Pancreas (tissue), 10 donors: ENCODE results near the gene UPB1. TPM values are rescaled to one million over a fixed set of nuclear protein-coding genes. Genes with fewer than 3 reads are reported as not detected.

Experiments used
- ATAC-seq, 4 donors: fragments of 200-7000 bp; cut with Tn5 transposase; one replicate each; pipeline versions ENCODE4 v1.8.0 to v1.9.1; 2020; ENCODE audit warnings: mild to moderate bottlenecking in 4 of 4, moderate library complexity in 4 of 4
- DNase-seq, 6 donors: peaks; one replicate each; pipeline ENCODE4 v3.0.0-alpha.2; 2020
- FAIRE-seq: peaks from 2 replicates; lab custom pipeline; 2012; peaks lifted over from hg19 to GRCh38; lab: Jason Lieb, UNC
- H3K27ac ChIP-seq, 4 donors: fragments of 200-600 bp; sonication (generic); 1 replicate in 3 of 4; 2 replicates in 1 of 4; pipeline versions ENCODE4 v1.5.0 to v1.8.0; 2020
- H3K27me3 ChIP-seq, 4 donors: fragments of 200-600 bp; one replicate each; pipeline ENCODE4 v1.8.0; 2021
- H3K36me3 ChIP-seq, 3 donors: fragments of 200-600 bp; sonication (generic) in 1 of 3; one replicate each; pipeline versions ENCODE4 v1.5.0 to v1.8.0; 2020 to 2021
- H3K4me1 ChIP-seq, 3 donors: fragments of 200-600 bp; one replicate each; pipeline ENCODE4 v1.8.0; 2021
- H3K4me3 ChIP-seq, 4 donors: fragments of 200-600 bp; sonication (generic) in 2 of 4; one replicate each; pipeline versions ENCODE4 v1.5.0 to v1.8.0; 2020 to 2021
- H3K9me3 ChIP-seq, 4 donors: fragments of 200-600 bp; one replicate each; pipeline ENCODE4 v1.8.0; 2021
- CTCF ChIP-seq, 4 donors: fragments of 200-600 bp; sonication (generic) in 3 of 4; IDR thresholded peaks; one replicate each; pipeline versions ENCODE4 v1.5.0 to v1.8.0; 2021; ENCODE audit warnings: antibody characterized with exemption in 4 of 4
- WGBS, 2 donors: extraction: QIAGEN DNeasy Blood & Tissue Kit; methylation state at CpG; one replicate each; pipeline ENCODE4 v1.1.7; 2013; 5-methylcytosine and 5-hydroxymethylcytosine counted together
- intact Hi-C, 3 donors: fragments of 100-400 bp; cut with DNase I; formaldehyde crosslinking; loops; one replicate each; pipeline versions ENCODE4 v1.11.1 to v1.14.2; 2022
- polyA plus RNA-seq, 2 donors: library from polyadenylated mRNA; stranded (reverse); fragments of 200-250 nt; gene quantifications; one replicate each; pipeline ENCODE4 v1.2.3, GENCODE V29; 2013
- total RNA-seq, 6 donors: library from RNA; stranded (reverse); fragmentation: NEBNext Ultra II Directional in 4 of 6; extraction: Animal tissue kit (Norgen Biotek cat#: 25700) in 4 of 6; gene quantifications; one replicate each; pipeline versions ENCODE4 v1.2.1 to v1.2.4, GENCODE V29; 2021 to 2023
- donor health status: healthy with polysubstance abuse.
- donor health status: DM: no; HTN: no; CAD: no; lungs with moderate emphysema.
- donor health status: DM: no; HTN: no; CAD: no.
- donor health status: control.
- donor health status: control.
- donor health status: Bipolar disorder and iron deficiency.
- donor health status: DM: yes; HTN: yes; CAD: no.
- donor health status: DM: no; HTN: no; CAD: no.
- donor health status: DM: no; HTN: no; CAD: no.
- donor health status: DM: yes; HTN: yes; CAD: no.

UPB1 gene
- total and polyA plus RNA-seq, 8 donors, result 0.08 to 2.3 (median 0.25) TPM

GRCh38 chr22:24497841-24498258, 2.7 kb downstream of the UPB1 start:
- no peak for DNase-seq
- intact Hi-C loops, result no loop called here
- H3K9me3 ChIP-seq, result no peaks in the 10 kb centered on the region
- H3K27ac ChIP-seq, result no peak overlapping the region
- peaks cover 0 to 3% (median 0%) of the 10 kb centered on the region in 4 donors for H3K27me3 ChIP-seq
- H3K4me1 ChIP-seq, result peaks cover 0 to 4% (median 0%) of the 10 kb centered on the region in 3 donors
- 79 to 84% methylated on average over 2 of the region's 2 CpGs for WGBS, 2 donors
- no peaks in the 10 kb centered on the region for H3K36me3 ChIP-seq
- no peak for FAIRE-seq
- H3K4me3 ChIP-seq, result no peak overlapping the region
- no peak for ATAC-seq
- TF ChIP-seq CTCF (IDR thresholded peaks at IDR 0.05), result no peak

DNA sequence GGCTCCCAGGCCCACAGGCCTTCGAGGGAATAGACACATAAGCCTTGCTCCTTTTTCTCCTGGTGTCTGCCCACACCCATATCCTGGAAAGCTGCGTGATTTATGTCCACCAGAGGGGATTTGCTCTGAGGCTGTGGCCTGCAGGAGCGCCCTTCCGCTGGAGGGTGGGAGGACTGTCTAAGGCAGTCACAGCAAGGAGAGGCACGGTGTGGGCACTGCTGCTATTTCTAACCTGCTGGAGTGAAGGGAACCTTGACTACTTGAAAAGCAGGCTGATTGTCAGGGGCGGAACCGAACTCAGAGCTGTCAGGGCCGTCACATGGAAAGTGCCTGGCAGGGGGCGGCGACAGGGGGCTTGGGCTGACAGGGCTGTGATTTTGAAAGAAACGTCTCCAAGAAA, 3.7 kb downstream of the UPB1 start:
- no peak overlapping the region for H3K4me3 ChIP-seq
- no peak for TF ChIP-seq CTCF (IDR thresholded peaks at IDR 0.05)
- FAIRE-seq, result no peak
- intact Hi-C loops, result no loop called here
- no peaks in the 10 kb centered on the region for H3K36me3 ChIP-seq
- 84 to 87% methylated on average over 11 of the region's 11 CpGs for WGBS, 2 donors
- H3K4me1 ChIP-seq, result peaks cover 0 to 4% (median 0%) of the 10 kb centered on the region in 3 donors
- H3K27me3 ChIP-seq, result peaks cover 0 to 3% (median 0%) of the 10 kb centered on the region in 4 donors
- no peak overlapping the region for H3K27ac ChIP-seq
- no peaks in the 10 kb centered on the region for H3K9me3 ChIP-seq
- DNase-seq, result no peak
- no peak for ATAC-seq

DNA sequence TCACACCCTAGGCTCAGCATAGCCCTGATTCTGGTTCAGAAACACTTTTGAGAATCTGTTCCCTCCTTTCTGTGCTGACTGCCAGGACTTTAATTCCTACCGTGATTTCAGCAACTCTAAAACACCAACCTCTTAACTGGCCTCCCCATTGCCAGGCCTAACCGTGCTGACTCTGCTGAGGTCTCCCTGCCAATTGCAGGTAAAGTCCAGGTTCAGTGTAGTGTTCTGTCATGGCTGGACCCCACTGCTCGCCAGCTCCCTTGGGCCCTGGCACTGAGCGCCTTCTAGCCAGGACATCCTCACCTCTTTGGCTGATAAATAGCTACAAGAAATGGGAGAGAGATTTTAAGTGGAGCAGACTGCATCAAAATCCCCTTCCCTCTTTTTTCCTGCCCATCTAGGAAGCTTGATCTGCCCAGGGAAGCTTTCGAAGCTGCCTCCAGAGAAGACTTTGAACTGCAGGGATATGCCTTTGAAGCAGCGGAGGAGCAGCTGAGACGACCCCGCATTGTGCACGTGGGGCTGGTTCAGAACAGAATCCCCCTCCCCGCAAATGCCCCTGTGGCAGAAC, 4.7 kb downstream of the UPB1 start:
- Histone ChIP-seq H3K27me3 (no peaks in the 10 kb centered on the region), H3K4me3 (no peak overlapping the region), H3K4me1 (no peaks in the 10 kb centered on the region), H3K9me3 (no peaks in the 10 kb centered on the region), H3K36me3 (no peaks in the 10 kb centered on the region), H3K27ac (no peak overlapping the region)
- intact Hi-C loops, result no loop called here
- no peak for ATAC-seq
- WGBS, 2 donors, result 92 to 93% methylated on average over 10 of the region's 10 CpGs
- TF ChIP-seq CTCF (IDR thresholded peaks at IDR 0.05), result no peak
- FAIRE-seq, result no peak
- no peak for DNase-seq

- 77 to 78% methylated on average over 16 of the region's 16 CpGs for WGBS, 2 donors
- DNase-seq (no peak), FAIRE-seq (no peak), ATAC-seq (no peak)
- Histone ChIP-seq H3K4me1 (no peaks in the 10 kb centered on the region), H3K36me3 (no peaks in the 10 kb centered on the region), H3K27ac (no peak overlapping the region), H3K27me3 (no peaks in the 10 kb centered on the region), H3K9me3 (no peaks in the 10 kb centered on the region), H3K4me3 (no peak overlapping the region)
- TF ChIP-seq CTCF (IDR thresholded peaks at IDR 0.05), result no peak
- intact Hi-C loops, result no loop called here
These were observed 5.2 kb downstream of the UPB1 start for GRCh38 chr22:24500277-24500820.

GRCh38 chr22:24501301-24502005, 6.3 kb downstream of the UPB1 start:
- no peak for ATAC-seq
- intact Hi-C loops, result no loop called here
- FAIRE-seq, result no peak
- WGBS, 2 donors, result 65 to 73% methylated on average over 8 of the region's 8 CpGs
- no peak for DNase-seq
- Histone ChIP-seq H3K36me3 (no peaks in the 10 kb centered on the region), H3K9me3 (no peaks in the 10 kb centered on the region), H3K4me3 (no peak overlapping the region), H3K4me1 (no peaks in the 10 kb centered on the region), H3K27ac (no peak overlapping the region), H3K27me3 (no peaks in the 10 kb centered on the region)
- no peak for TF ChIP-seq CTCF (IDR thresholded peaks at IDR 0.05)
